Endothelial cell of umbilical vein (primary cell): ENCODE measurements around the gene SH3RF3.

Experiments
- CTCF ChIP-seq, 2 donors: IDR thresholded peaks; 1 replicate in 1 of 2; 2 replicates in 1 of 2; pipeline ENCODE4 v1.5.1; 2011; ENCODE audit warnings: low read length in 2 of 2, mild to moderate bottlenecking in 2 of 2, moderate library complexity in 2 of 2, control low read depth in 1 of 2, inconsistent platforms in 1 of 2, low read depth in 1 of 2; ENCODE audit not compliant: insufficient read depth in 1 of 2; ENCODE audit errors: extremely low read depth in 1 of 2
- EZH2 ChIP-seq: IDR thresholded peaks from 2 replicates; pipeline ENCODE4 v1.6.1; 2012; ENCODE audit warnings: borderline replicate concordance, low read depth, mild to moderate bottlenecking, moderate library complexity, low read length, inconsistent platforms; ENCODE audit not compliant: severe bottlenecking
- JUN ChIP-seq: IDR thresholded peaks from 2 replicates; pipeline ENCODE4 v1.6.1; 2011; ENCODE audit warnings: borderline replicate concordance, low read depth; ENCODE audit not compliant: insufficient read length, insufficient read depth
- MAX ChIP-seq: IDR thresholded peaks from 2 replicates; pipeline ENCODE4 v1.6.1; 2011; ENCODE audit not compliant: insufficient read depth, insufficient read length
- POLR2AphosphoS5 ChIP-seq: IDR thresholded peaks from 2 replicates; pipeline ENCODE4 v1.6.1; 2012; ENCODE audit warnings: low read depth, mild to moderate bottlenecking, control low read depth, low read length, moderate library complexity; ENCODE audit not compliant: insufficient read depth

GRCh38 chr2:109222825-109223471, 93.9 kb downstream of the SH3RF3 start:
- TF ChIP-seq CTCF (IDR thresholded peaks at IDR 0.05; ENCODE audit: extremely low read depth in 1 of 2, insufficient read depth in 1 of 2, low read depth in 1 of 2, low read length in 2 of 2) = peak in 1 of 2 donors; percentile 11
- no peak for TF ChIP-seq MAX
- TF ChIP-seq POLR2AphosphoS5 = no peak
- TF ChIP-seq EZH2 = no peak
- TF ChIP-seq JUN = no peak
